H1 (cell line): ENCODE data around the gene FDPS. TPM values are rescaled to one million over a fixed set of nuclear protein-coding genes. Genes with fewer than 3 reads are reported as not detected.

Experiments
- CHD2 ChIP-seq: IDR thresholded peaks from 2 replicates; pipeline ENCODE4 v1.6.1; 2012; ENCODE audit warnings: low read length, improper control_type of control experiment
- polyA plus RNA-seq, 7 experiments: library from polyadenylated mRNA; depleted of rRNA in 3 of 7; stranded (reverse) in 5 of 7; unstranded in 2 of 7; fragments of >200 nt in 5 of 7; fragments of 200-250 nt in 2 of 7; gene quantifications; 1 replicate in 5 of 7; 2 replicates in 1 of 7; 4 replicates in 1 of 7; pipeline versions ENCODE4 v1.2.1 to v1.2.3, GENCODE V29; 2011 to 2013; ENCODE audit warnings: missing spikeins in 2 of 7, mixed read lengths in 2 of 7
- total RNA-seq: library from RNA; stranded (reverse); fragmentation: NEBNext Ultra II Directional; extraction: Animal tissue kit (Norgen Biotek cat#: 25700); gene quantifications from 2 replicates; pipeline ENCODE4 v1.2.1, GENCODE V29; 2021
- TF ChIP-seq, protein P1 (sequence below): IDR thresholded peaks from 2 replicates; pipeline ENCODE4 v1.6.1; 2011; ENCODE audit warnings: low read depth, mild to moderate bottlenecking, low read length; ENCODE audit not compliant: insufficient read depth

The FDPS gene
- total and polyA plus RNA-seq, 2 of the 8 experiments (the other 6 are each of a cell fraction or from before 2014, with no cell fraction given): 267 to 368 TPM

DNA sequence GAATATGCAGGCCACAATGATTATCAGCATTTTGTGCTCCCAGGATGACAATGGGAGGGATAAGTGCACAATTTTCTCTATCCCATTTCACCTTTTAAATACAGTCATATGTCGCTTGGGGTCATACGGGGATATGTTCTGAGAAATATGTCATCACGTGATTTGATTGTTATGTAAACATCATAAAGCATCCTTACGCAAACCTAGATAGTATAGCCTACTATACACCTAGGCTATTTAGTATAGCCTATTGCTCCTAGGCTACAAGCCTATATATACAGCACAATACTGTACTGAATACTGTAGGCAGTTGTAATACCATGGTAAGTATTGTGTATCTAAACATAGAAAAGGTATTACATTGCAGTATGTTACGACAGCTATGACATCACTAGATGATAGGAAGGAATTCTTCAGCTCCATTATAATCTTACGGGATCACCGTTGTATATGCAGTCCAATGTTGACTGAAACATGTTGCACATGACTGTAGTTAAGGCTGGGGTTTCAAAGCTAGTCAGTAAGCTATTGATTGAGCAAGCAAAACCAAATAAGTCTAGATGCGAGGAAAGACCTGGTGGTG, 30.9 kb downstream of the FDPS start (continued):
- TF ChIP-seq, protein P1, sequence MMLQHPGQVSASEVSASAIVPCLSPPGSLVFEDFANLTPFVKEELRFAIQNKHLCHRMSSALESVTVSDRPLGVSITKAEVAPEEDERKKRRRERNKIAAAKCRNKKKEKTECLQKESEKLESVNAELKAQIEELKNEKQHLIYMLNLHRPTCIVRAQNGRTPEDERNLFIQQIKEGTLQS: no peak
- no peak for TF ChIP-seq CHD2
